ENCODE data around the gene SELENOO.

GRCh38 chr22:50202130-50202666, 1.4 kb downstream of the SELENOO start:
- TF ChIP-seq CTCF (IDR thresholded peaks at IDR 0.05) = no peak
- no peak for TF ChIP-seq POLR2AphosphoS5 (IDR thresholded peaks at IDR 0.05)
- no peak for TF ChIP-seq POLR2A (IDR thresholded peaks at IDR 0.05)

Measured in breast epithelium (tissue), 3 donors.